Activated T-cell treated with anti-CD3 and anti-CD28 coated beads, Interleukin-2, amount 50 U/mL, for 1 hour (primary cell): Measurements from ENCODE around the gene SF3A2.

Experiments used
- DNase-seq: peaks from one replicate; pipeline ENCODE4 v3.0.0-alpha.2; 2020

The SF3A2 gene

DNA sequence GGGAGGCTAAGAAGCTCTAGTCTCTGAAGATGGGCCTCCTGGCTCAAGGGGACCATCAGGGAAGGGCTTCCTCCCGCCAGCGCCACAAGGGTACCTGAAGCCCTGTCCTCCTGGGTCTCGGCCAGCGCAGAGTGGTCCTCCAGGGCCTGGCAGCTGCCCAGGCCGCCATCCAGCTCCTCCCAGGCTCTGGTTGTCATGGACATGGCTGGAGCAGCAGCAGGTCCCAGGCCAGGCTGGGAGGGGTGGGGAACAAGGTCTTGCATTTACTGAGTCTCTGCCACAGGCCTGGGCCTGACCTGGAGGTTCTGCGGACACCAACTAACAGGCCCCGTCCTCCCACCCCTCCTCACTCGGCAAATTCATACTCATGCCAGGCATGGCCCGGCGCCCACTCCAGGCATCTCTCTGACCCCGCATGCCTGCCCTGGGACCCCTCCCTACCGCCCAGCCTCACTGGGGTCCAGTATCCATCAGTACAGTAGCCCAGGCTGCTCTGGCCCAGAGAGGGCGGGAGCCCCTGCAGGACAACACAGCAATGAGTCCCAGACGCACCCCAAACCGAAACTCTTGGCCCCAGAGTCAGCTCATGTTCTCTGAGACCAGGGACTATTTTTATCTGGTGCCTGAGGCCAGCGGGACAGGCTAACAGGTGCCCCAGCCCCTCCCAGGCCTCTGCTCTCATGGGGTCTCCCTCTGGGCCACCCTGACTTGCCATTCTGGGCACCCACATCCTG lies 18.7 kb downstream of the SF3A2 start:
- no peak for DNase-seq

- no peak for DNase-seq
Observed at GRCh38 chr19:2255982-2256685, 19.5 kb downstream of the SF3A2 start, which contains the start of gene JSRP1. JSRP1 (minus strand) TSS chr19:2256417; CDS start chr19:2255314, 1,103 bp downstream.

DNA sequence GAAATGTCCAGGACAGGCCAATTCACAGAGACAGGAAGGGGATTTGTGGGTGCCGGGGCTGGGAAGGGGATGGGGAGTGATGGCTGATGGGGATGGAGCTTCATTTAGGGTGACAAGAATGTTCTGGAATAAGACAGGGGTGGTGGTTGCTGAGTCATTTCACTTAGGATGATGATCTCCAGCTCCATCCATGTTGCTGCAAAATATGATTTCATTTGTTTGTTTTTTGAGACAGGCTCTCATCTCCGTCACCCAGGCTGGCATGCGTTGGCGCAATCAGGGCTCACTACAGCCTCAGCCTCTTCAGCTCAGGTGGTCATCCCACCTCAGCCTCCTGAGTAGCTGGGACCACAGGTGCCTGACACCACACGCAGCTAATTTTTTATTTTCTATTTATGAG lies 22.7 kb downstream of the SF3A2 start:
- no peak for DNase-seq

DNA sequence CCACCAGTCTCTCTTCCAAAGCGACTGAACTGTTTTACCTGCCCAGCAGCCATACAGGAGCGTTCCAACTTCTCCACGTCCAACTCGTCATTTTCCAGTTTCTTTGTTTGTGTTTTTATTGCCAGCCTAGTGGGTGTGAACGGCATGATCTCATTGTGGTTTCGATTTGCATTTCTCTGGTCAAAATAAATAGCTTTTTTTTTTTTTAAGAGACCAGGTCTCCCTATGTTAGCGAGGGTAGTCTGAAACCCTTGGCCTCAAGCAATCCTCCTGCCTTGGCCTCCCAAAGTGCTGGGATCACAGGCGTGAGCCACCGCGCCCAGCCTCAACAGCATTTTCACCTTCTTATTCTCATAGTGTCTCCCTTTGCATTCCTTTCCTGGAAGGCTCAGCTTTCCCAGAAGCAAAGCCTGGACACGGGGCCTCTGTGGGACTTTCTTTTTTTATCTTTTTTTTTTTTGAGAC lies 23.7 kb downstream of the SF3A2 start:
- DNase-seq, result no peak

GRCh38 chr19:2261438-2262172 lies 25.0 kb downstream of the SF3A2 start:
- DNase-seq, result peak; percentile 65

- DNase-seq, result no peak
Observed at GRCh38 chr19:2266183-2266993, 29.8 kb downstream of the SF3A2 start.

DNA sequence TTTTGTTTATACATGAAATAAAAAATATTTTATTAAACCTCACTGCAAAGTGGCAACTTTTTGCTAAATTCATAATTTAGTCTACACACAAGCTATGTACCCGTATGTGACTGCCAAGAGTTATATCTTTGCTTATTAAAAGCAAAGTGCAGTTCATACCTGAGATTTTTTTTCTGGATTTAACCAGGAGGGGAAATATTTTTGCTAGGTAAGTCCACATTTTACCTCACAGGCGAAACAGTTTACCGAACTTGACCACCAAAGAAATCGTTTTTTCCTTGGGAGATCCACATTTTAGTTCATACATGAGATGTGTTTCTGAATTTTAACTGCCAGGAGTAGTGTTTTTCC lies 31.8 kb downstream of the SF3A2 start:
- DNase-seq, result no peak

GRCh38 chr19:2268861-2269243 lies 32.2 kb downstream of the SF3A2 start:
- no peak for DNase-seq

DNA sequence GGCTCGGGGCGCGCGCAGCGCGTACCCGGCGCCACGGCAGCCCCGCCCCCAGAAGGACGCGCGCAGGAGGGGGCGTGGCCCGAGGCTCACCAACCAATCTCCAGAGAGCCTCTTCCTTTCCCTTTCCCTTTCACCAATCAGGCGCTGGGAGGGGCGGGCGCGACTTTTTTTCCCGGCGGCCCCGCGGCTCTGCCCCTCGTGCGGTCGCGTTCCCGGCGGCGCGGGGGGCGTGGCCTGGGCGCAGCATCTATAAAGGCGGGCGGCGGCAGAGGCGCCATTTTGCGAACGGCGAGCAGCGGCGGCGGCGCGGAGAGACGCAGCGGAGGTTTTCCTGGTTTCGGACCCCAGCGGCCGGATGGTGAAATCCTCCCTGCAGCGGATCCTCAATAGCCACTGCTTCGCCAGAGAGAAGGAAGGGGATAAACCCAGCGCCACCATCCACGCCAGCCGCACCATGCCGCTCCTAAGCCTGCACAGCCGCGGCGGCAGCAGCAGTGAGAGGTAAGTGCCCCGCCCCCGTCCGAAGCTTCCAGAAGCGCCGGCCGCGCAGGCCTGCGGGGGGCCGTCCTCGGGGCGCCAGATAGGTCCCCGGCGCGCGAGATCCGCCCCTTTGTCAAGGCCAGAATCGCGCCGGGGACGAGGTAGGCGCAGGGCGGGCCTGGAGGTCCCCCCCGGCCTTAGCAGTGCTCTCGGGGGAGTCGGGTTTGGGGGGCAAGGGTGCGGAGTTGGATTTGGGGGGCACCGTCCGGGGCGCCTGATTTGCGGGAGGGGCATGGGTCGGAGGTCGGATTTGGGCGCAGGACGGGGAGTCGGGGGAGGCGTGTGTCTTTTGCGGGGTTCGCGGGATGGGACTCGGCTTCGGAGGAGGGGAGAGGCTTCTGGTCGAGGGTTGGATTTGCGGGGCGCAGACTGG lies 32.9 kb downstream of the SF3A2 start:
- peak; percentile 99 for DNase-seq

- no peak for DNase-seq
Observed at GRCh38 chr19:2270157-2270422, 33.5 kb downstream of the SF3A2 start.

DNA sequence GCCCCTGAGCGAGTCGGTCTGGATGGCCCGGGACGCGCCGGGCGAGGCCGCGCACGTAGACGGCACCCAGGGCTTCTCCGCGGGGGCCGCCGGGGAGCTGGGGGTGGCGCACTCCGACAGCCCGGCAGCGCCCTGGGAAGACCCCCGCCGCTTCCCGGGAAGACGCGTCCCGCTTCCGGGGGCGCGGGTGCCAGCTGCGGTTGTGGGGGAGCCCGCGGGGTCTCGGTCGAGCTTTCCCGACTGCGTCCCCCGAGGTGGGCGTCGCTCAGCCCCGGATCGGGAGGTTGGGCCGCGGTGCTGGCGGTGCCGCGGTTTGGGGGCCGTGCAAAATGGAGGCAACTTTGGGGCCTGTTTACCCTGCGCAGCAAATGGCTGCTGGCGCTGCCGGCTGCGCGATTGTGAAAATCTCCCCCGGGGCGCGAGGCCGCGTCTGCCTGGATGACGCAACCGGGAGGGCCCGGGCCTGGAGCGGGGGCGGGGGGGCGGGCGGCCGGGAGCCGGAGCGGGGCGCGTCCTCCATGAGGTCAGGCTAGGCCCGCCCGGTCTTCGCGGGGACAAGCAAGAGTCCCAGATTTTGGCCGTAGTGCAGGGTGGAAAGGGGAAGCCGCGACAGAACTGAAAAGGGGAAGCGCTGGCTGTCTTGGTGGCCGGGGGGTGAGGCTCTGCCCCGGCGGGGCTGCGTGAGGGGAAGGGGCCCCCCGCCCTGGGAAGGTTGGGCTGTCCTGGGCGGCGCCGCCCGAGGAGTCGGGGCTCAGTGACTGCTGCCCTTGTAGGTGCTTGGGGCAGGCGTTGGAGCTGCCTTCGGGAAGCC lies 34.0 kb downstream of the SF3A2 start:
- peak; percentile 75 for DNase-seq

- DNase-seq, result peak; percentile 46
Observed at GRCh38 chr19:2271234-2272103, 34.8 kb downstream of the SF3A2 start.

DNA sequence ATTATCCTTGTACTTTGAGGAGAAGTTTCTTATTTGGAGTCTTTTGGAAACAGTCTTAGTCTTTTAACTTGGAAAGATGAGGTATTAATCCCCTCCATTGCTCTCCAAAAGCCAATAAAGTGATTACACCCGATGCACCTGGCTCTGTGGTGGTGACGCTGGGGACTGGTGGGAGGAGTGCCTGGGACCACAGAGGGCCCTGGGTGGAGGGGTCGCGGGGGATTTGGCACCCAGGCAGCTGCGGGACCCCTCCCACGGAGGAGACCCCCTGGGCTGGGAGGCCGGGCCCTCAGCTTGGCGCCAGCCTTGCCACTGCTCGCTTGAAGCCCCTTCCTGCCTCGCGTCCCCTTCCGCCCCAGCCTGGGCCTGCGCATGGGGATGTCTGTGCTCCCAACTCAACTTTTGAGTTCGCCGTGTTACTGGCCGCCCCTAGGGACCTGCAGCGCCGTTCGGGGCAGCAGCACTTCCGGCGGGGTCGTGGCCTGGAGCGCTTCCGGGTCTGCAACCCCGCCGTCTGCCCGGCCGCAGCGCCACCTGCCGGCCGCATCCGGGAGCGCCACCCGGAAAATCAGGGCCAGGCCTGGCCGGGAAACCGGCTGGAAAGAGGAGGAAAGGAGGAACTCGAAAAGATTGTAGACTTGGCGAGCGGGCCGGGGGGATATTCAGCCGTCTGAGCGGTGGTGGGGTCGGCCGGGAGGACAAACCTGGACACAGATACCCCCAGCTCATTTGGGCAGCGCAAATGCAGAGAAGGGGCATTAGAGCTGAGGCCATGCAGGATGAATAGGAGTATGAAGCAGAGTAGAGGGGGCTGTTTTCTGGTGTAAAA lies 36.9 kb downstream of the SF3A2 start:
- DNase-seq, result peak; percentile 82

GRCh38 chr19:2274185-2274711 lies 37.6 kb downstream of the SF3A2 start:
- DNase-seq, result no peak

DNA sequence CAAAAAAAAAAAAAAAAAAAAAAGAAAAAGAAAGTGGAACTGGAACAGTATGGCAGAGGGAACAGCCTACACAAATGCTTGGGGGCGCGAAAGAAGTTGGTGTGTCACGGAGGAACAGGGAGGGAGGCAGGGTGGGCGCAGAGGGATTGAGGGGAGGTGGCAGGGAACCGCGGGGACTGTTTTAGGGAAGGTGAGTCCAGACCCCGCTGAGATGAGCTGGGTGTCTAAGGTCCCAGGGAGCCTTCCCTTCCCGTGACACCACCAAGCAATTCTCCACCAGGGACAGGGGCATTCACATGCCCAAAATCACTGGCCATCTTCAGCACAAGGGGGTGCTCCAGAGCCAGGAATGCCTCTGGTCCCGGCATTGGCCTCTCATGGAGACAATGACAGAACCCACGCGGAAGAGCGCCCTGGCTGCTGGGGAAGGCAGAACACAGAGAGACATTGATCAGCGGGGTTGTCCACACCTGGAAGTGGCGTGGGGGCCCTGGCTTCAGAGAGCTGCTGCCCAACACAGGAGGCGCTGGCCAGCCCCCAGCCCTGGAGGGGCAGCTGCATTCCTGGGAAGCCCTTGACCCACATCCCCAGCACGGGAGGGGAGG lies 38.4 kb downstream of the SF3A2 start:
- DNase-seq, result peak; percentile 58

- DNase-seq, result no peak
Observed at GRCh38 chr19:2275588-2276428, 39.2 kb downstream of the SF3A2 start.

DNA sequence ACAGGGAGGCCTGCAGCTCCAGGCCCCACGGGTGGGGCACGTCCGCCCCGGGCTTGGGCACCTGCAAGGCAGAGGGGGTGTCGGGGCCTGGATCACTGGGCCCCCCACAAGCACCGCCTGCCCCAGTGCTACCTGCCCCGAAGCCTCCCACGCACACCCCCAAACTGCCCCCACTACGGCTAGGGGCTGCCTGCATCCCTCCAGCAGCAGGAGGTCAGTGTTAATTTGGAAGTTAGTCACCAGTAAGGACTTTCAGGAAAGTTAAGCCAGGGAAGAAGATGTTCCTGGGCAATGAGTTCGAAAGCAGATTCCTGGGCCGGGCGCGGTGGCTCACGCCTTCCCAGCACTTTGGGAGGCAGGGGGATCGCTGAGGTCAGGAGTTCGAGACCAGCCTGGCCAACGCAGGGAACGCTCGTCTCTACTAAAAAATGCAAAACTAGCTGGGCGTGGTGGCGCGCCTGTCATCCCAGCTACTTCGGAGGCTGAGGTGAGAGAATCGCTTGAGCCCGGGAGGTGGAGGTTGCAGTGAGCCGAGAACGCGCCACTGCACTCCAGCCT lies 39.9 kb downstream of the SF3A2 start:
- no peak for DNase-seq
